ENCODE results near the gene ETV1. TPM values are rescaled to one million over a fixed set of nuclear protein-coding genes. Genes with fewer than 3 reads are reported as not detected.

Gene ETV1
- total RNA-seq, 1 experiment from 2014 or later: not detected

DNA sequence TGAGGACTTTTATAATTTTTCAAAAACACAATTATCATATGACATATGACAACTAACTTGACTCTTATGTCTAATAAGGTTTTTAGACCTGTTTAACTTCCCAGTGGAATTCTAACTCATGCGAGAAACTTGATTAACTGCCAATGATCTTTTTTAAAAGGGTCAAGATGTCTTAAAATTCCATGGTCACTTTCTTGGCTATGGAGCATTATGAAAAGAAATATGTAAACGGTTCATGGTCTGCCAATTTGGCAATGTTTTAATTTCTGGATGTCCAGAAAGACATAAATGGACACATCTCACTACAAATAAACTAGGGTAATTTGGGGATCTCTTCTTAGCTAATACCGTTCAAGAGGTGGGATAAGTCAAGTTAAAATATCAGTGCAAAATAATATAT is 5.4 kb downstream of the ETV1 start:
- Histone ChIP-seq H3K27ac (ENCODE audit: low read length) (no peak overlapping the region), H3K27me3 (ENCODE audit: low read length) (no peaks in the 10 kb centered on the region), H3K4me2 (ENCODE audit: low read depth, low read length, poor library complexity, severe bottlenecking) (no peak overlapping the region), H3K79me2 (ENCODE audit: low read length) (no peaks in the 10 kb centered on the region), H3K9me3 (ENCODE audit: low read length) (no peaks in the 10 kb centered on the region), H3K4me1 (ENCODE audit: low read length) (no peaks in the 10 kb centered on the region), H3K9ac (ENCODE audit: low read length) (no peak overlapping the region), H3K4me3 (ENCODE audit: low read length) (no peak overlapping the region), H2AFZ (ENCODE audit: low read length) (no peak overlapping the region), H3K36me3 (ENCODE audit: insufficient read depth, low read length) (no peaks in the 10 kb centered on the region), H4K20me1 (ENCODE audit: insufficient read depth, low read depth, low read length) (no peaks in the 10 kb centered on the region), H3K9me2 (replicated peaks; ENCODE audit: insufficient read depth, low read length) (no peaks in the 10 kb centered on the region)
- DNase-seq: no peak

GRCh38 chr7:13982940-13983677 is 6.4 kb downstream of the ETV1 start:
- Histone ChIP-seq H2AFZ (ENCODE audit: low read length) (no peak overlapping the region), H3K36me3 (ENCODE audit: insufficient read depth, low read length) (no peaks in the 10 kb centered on the region), H3K27me3 (ENCODE audit: low read length) (0 out of 2 replicates have a peak, but pooled peaks cover 2% of the 10 kb centered on the region), H3K4me2 (ENCODE audit: low read depth, low read length, poor library complexity, severe bottlenecking) (no peak overlapping the region), H3K4me3 (ENCODE audit: low read length) (no peak overlapping the region), H3K27ac (ENCODE audit: low read length) (no peak overlapping the region), H3K9ac (ENCODE audit: low read length) (no peak overlapping the region), H3K9me3 (ENCODE audit: low read length) (no peaks in the 10 kb centered on the region), H3K4me1 (ENCODE audit: low read length) (no peaks in the 10 kb centered on the region), H3K79me2 (ENCODE audit: low read length) (no peaks in the 10 kb centered on the region), H4K20me1 (ENCODE audit: insufficient read depth, low read depth, low read length) (no peaks in the 10 kb centered on the region), H3K9me2 (replicated peaks; ENCODE audit: insufficient read depth, low read length) (no peaks in the 10 kb centered on the region)
- DNase-seq: no peak

- H3K9ac ChIP-seq (ENCODE audit: low read length): no peak overlapping the region
- no peak overlapping the region for H3K4me2 ChIP-seq (ENCODE audit: low read depth, low read length, poor library complexity, severe bottlenecking)
- no peaks in the 10 kb centered on the region for H3K4me1 ChIP-seq (ENCODE audit: low read length)
- no peaks in the 10 kb centered on the region for H3K9me2 ChIP-seq (replicated peaks; ENCODE audit: insufficient read depth, low read length)
- no peak overlapping the region for H3K27ac ChIP-seq (ENCODE audit: low read length)
- no peaks in the 10 kb centered on the region for H4K20me1 ChIP-seq (ENCODE audit: insufficient read depth, low read depth, low read length)
- H3K36me3 ChIP-seq (ENCODE audit: insufficient read depth, low read length): no peaks in the 10 kb centered on the region
- 0 out of 2 replicates have a peak, but pooled peaks cover 2% of the 10 kb centered on the region for H3K27me3 ChIP-seq (ENCODE audit: low read length)
- DNase-seq: no peak
- no peaks in the 10 kb centered on the region for H3K9me3 ChIP-seq (ENCODE audit: low read length)
- H3K79me2 ChIP-seq (ENCODE audit: low read length): no peaks in the 10 kb centered on the region
- H3K4me3 ChIP-seq (ENCODE audit: low read length): no peak overlapping the region
- no peak overlapping the region for H2AFZ ChIP-seq (ENCODE audit: low read length)
These were observed 8.4 kb downstream of the ETV1 start for GRCh38 chr7:13981070-13981469.

GRCh38 chr7:13980474-13980873 is 9.0 kb downstream of the ETV1 start:
- H3K27me3 ChIP-seq (ENCODE audit: low read length): 0 out of 2 replicates have a peak, but pooled peaks cover 2% of the 10 kb centered on the region
- no peaks in the 10 kb centered on the region for H3K9me2 ChIP-seq (replicated peaks; ENCODE audit: insufficient read depth, low read length)
- no peak overlapping the region for H3K9ac ChIP-seq (ENCODE audit: low read length)
- H3K4me3 ChIP-seq (ENCODE audit: low read length): no peak overlapping the region
- no peaks in the 10 kb centered on the region for H3K79me2 ChIP-seq (ENCODE audit: low read length)
- H3K4me1 ChIP-seq (ENCODE audit: low read length): no peaks in the 10 kb centered on the region
- H2AFZ ChIP-seq (ENCODE audit: low read length): no peak overlapping the region
- H3K9me3 ChIP-seq (ENCODE audit: low read length): no peaks in the 10 kb centered on the region
- no peak for DNase-seq
- no peak overlapping the region for H3K27ac ChIP-seq (ENCODE audit: low read length)
- no peaks in the 10 kb centered on the region for H4K20me1 ChIP-seq (ENCODE audit: insufficient read depth, low read depth, low read length)
- no peaks in the 10 kb centered on the region for H3K36me3 ChIP-seq (ENCODE audit: insufficient read depth, low read length)
- H3K4me2 ChIP-seq (ENCODE audit: low read depth, low read length, poor library complexity, severe bottlenecking): no peak overlapping the region

DNA sequence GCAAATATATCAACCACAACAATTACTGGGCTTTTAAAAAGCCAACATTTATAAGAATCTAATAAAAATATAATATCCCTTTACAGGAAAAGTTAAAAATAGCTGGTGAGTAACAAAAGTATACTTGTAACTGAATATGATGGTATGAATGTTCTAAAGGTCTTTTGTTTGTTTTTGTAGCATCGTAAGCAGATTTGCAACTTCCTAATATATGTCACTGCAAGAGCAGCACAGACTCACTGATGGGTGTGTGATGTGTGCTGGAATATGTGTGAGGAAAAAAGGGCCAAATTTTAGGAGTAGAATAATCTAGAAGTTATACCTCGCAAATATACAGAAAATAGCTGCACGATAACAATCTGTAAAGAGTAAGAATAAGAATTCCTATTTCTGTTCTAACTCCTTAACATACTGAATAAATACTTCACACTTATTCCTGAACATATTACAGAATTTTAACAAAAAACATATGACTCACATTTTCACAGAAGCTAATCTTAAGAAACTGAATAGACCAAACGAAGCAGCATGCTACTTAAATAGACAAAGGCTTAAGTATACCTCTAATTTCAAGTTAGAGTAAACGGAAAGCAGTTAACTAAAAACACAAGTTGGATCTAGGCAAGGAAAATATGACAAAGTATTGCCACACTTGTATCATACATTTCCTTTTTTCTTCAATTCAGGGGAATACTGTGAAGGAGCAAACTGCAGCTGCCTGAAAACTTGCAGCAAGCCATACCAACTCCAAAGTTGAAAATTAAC is 9.6 kb downstream of the ETV1 start:
- H2AFZ ChIP-seq (ENCODE audit: low read length): no peak overlapping the region

DNA sequence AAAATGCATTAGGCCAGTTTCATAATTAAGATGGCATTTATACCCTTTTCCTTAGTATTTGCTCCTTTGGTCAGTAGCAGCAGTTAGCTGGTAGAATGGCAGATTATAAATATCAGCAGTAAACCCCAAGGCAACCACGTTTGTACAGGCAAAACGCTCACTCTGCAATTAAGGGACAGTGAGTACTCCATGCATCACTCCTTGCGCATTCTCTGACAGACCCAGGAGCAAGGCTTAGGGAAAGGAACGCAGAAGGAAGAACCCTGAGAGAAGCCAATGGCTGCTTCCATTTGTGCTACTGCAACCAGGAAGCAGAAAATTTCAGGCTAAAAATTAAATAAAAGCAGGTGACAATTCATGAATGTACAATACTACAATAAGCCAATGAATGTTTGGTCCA is 12.9 kb downstream of the ETV1 start:
- Histone ChIP-seq H4K20me1 (ENCODE audit: insufficient read depth, low read depth, low read length) (no peaks in the 10 kb centered on the region), H3K4me3 (ENCODE audit: low read length) (no peak overlapping the region), H3K9me3 (ENCODE audit: low read length) (no peaks in the 10 kb centered on the region), H3K27ac (ENCODE audit: low read length) (no peak overlapping the region), H3K36me3 (ENCODE audit: insufficient read depth, low read length) (no peaks in the 10 kb centered on the region), H2AFZ (ENCODE audit: low read length) (no peak overlapping the region), H3K4me2 (ENCODE audit: low read depth, low read length, poor library complexity, severe bottlenecking) (no peak overlapping the region), H3K4me1 (ENCODE audit: low read length) (no peaks in the 10 kb centered on the region), H3K9ac (ENCODE audit: low read length) (no peak overlapping the region), H3K27me3 (ENCODE audit: low read length) (0 out of 2 replicates have a peak, but pooled peaks cover 2% of the 10 kb centered on the region), H3K79me2 (ENCODE audit: low read length) (no peaks in the 10 kb centered on the region), H3K9me2 (replicated peaks; ENCODE audit: insufficient read depth, low read length) (no peaks in the 10 kb centered on the region)
- DNase-seq: no peak

More for the DNA sequence above, 9.6 kb downstream of the ETV1 start:
- Histone ChIP-seq H3K4me1 (ENCODE audit: low read length) (no peaks in the 10 kb centered on the region), H3K9ac (ENCODE audit: low read length) (no peak overlapping the region), H3K36me3 (ENCODE audit: insufficient read depth, low read length) (no peaks in the 10 kb centered on the region), H3K4me3 (ENCODE audit: low read length) (no peak overlapping the region), H3K9me2 (replicated peaks; ENCODE audit: insufficient read depth, low read length) (no peaks in the 10 kb centered on the region), H3K27ac (ENCODE audit: low read length) (no peak overlapping the region), H4K20me1 (ENCODE audit: insufficient read depth, low read depth, low read length) (no peaks in the 10 kb centered on the region), H3K27me3 (ENCODE audit: low read length) (0 out of 2 replicates have a peak, but pooled peaks cover 2% of the 10 kb centered on the region), H3K79me2 (ENCODE audit: low read length) (no peaks in the 10 kb centered on the region), H3K4me2 (ENCODE audit: low read depth, low read length, poor library complexity, severe bottlenecking) (no peak overlapping the region), H3K9me3 (ENCODE audit: low read length) (no peaks in the 10 kb centered on the region)
- DNase-seq: no peak

DNA sequence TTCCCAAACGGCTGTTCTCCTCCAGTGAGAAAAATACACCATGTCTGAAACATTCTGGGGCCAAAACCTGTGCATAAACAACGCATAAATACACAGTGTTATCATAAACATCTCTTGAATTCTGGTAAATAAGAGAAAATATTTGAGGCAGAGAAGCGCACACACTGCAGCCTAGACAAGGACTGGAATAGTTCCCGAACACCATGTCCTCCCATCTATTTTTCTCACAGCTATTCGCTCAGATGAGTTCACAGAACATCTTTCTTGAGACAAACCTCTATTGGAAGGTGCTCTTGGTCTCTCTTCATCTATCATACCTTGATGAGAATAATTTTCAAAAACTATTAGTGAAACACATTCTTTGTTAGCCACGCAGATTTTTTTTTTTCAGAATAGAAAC is 24.4 kb downstream of the ETV1 start:
- no peak for DNase-seq
- Histone ChIP-seq H4K20me1 (ENCODE audit: insufficient read depth, low read depth, low read length) (no peaks in the 10 kb centered on the region), H3K9me3 (ENCODE audit: low read length) (no peaks in the 10 kb centered on the region), H3K9ac (ENCODE audit: low read length) (no peak overlapping the region), H3K4me3 (ENCODE audit: low read length) (no peak overlapping the region), H3K36me3 (ENCODE audit: insufficient read depth, low read length) (no peaks in the 10 kb centered on the region), H3K4me2 (ENCODE audit: low read depth, low read length, poor library complexity, severe bottlenecking) (no peak overlapping the region), H3K4me1 (ENCODE audit: low read length) (no peaks in the 10 kb centered on the region), H3K27me3 (ENCODE audit: low read length) (no peaks in the 10 kb centered on the region), H3K27ac (ENCODE audit: low read length) (no peak overlapping the region), H2AFZ (ENCODE audit: low read length) (no peak overlapping the region), H3K79me2 (ENCODE audit: low read length) (no peaks in the 10 kb centered on the region), H3K9me2 (replicated peaks; ENCODE audit: insufficient read depth, low read length) (no peaks in the 10 kb centered on the region)

GRCh38 chr7:13963925-13964324 is 25.5 kb downstream of the ETV1 start:
- H4K20me1 ChIP-seq (ENCODE audit: insufficient read depth, low read depth, low read length): no peaks in the 10 kb centered on the region
- H3K36me3 ChIP-seq (ENCODE audit: insufficient read depth, low read length): no peaks in the 10 kb centered on the region
- H3K9me3 ChIP-seq (ENCODE audit: low read length): no peaks in the 10 kb centered on the region
- H3K4me3 ChIP-seq (ENCODE audit: low read length): no peak overlapping the region
- DNase-seq: no peak
- H3K27me3 ChIP-seq (ENCODE audit: low read length): no peaks in the 10 kb centered on the region
- no peak overlapping the region for H3K27ac ChIP-seq (ENCODE audit: low read length)
- no peak overlapping the region for H3K9ac ChIP-seq (ENCODE audit: low read length)
- H3K79me2 ChIP-seq (ENCODE audit: low read length): no peaks in the 10 kb centered on the region
- H2AFZ ChIP-seq (ENCODE audit: low read length): no peak overlapping the region
- H3K4me1 ChIP-seq (ENCODE audit: low read length): no peaks in the 10 kb centered on the region
- no peak overlapping the region for H3K4me2 ChIP-seq (ENCODE audit: low read depth, low read length, poor library complexity, severe bottlenecking)
- no peaks in the 10 kb centered on the region for H3K9me2 ChIP-seq (replicated peaks; ENCODE audit: insufficient read depth, low read length)

Measured in Karpas-422 (cell line).